Lower leg skin (tissue), 3 donors: ENCODE results near the gene KRT3.

ENCODE experiments used
- POLR2A ChIP-seq, 2 donors: fragments of 450-650 bp; IDR thresholded peaks; one replicate each; pipeline ENCODE4 v1.6.1; 2016 to 2017; ENCODE audit warnings: antibody characterized with exemption in 2 of 2, mild to moderate bottlenecking in 1 of 2, moderate library complexity in 1 of 2
- TF ChIP-seq, protein P1 (sequence below), 3 donors: fragments of 450-650 bp; IDR thresholded peaks; one replicate each; pipeline ENCODE4 v1.5.1; 2016; ENCODE audit warnings: antibody characterized with exemption in 3 of 3, mild to moderate bottlenecking in 3 of 3, moderate library complexity in 2 of 3

DNA sequence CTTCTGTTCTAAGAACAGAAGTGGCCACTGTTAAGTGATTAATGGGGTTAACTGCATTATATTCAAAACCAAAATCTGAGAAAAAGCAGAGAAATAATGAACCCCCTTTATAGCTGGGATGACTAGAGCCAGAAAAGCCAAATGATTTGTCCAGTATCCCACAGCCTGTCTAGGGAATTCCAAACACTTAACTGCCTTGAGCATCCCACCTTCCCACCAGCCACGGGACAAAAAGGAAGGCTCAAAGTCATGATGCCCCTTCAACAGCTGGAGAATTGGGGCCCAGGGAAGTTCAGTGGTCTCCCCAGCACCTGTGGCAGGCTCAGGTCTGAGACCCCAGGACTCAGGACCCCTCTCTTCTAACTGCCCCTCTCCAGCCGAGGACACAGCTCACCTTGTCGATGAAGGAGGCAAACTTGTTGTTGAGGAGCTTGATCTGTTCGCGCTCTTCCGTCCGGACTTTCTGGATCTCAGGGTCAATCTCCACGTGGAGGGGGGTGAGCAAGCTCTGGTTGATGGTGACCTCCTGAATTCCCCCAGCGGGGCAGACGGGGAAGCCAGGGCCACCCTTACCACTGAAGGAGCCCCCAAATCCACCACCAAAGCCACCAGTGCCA is 17.4 kb upstream of the KRT3 start:
- TF ChIP-seq, protein P1, sequence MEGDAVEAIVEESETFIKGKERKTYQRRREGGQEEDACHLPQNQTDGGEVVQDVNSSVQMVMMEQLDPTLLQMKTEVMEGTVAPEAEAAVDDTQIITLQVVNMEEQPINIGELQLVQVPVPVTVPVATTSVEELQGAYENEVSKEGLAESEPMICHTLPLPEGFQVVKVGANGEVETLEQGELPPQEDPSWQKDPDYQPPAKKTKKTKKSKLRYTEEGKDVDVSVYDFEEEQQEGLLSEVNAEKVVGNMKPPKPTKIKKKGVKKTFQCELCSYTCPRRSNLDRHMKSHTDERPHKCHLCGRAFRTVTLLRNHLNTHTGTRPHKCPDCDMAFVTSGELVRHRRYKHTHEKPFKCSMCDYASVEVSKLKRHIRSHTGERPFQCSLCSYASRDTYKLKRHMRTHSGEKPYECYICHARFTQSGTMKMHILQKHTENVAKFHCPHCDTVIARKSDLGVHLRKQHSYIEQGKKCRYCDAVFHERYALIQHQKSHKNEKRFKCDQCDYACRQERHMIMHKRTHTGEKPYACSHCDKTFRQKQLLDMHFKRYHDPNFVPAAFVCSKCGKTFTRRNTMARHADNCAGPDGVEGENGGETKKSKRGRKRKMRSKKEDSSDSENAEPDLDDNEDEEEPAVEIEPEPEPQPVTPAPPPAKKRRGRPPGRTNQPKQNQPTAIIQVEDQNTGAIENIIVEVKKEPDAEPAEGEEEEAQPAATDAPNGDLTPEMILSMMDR (IDR thresholded peaks at IDR 0.05) = no peak
- no peak for TF ChIP-seq POLR2A (IDR thresholded peaks at IDR 0.05)
